GM13977 (cell line): ENCODE results near the gene WNT9B.

Experiments
- DNase-seq: peaks from one replicate; pipeline ENCODE4 v3.0.0; 2012; ENCODE audit warnings: low spot score
- in situ Hi-C: fragments of 300-500 bp; cut with MboI; formaldehyde crosslinking; loops from one replicate; pipeline ENCODE4 v1.12.0; 2022; ENCODE audit warnings: low sequenced_read_pairs, low pct_unique_long_range_greater_than_20kb, mixed read lengths, inconsistent platforms; ENCODE audit not compliant: unreplicated experiment
- TF ChIP-seq, protein P1 (sequence below): IDR thresholded peaks from 2 replicates; pipeline ENCODE4 v1.5.1; 2012; ENCODE audit warnings: mild to moderate bottlenecking, control low read depth; ENCODE audit not compliant: insufficient read depth; ENCODE audit errors: extremely low read depth, missing control alignments

Gene WNT9B

GRCh38 chr17:46888727-46889126 is 37.3 kb downstream of the WNT9B start:
- DNase-seq: no peak
- in situ Hi-C loops: loop anchor here (25.0 kb wide), 1 partner anchor 101 kb away; no protein-coding TSS in a partner anchor
- TF ChIP-seq, protein P1, sequence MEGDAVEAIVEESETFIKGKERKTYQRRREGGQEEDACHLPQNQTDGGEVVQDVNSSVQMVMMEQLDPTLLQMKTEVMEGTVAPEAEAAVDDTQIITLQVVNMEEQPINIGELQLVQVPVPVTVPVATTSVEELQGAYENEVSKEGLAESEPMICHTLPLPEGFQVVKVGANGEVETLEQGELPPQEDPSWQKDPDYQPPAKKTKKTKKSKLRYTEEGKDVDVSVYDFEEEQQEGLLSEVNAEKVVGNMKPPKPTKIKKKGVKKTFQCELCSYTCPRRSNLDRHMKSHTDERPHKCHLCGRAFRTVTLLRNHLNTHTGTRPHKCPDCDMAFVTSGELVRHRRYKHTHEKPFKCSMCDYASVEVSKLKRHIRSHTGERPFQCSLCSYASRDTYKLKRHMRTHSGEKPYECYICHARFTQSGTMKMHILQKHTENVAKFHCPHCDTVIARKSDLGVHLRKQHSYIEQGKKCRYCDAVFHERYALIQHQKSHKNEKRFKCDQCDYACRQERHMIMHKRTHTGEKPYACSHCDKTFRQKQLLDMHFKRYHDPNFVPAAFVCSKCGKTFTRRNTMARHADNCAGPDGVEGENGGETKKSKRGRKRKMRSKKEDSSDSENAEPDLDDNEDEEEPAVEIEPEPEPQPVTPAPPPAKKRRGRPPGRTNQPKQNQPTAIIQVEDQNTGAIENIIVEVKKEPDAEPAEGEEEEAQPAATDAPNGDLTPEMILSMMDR: no peak

GRCh38 chr17:46889519-46889918 is 38.1 kb downstream of the WNT9B start:
- no peak for DNase-seq
- in situ Hi-C loops: loop anchor here (25.0 kb wide), 1 partner anchor 102 kb away; no protein-coding TSS in a partner anchor
- TF ChIP-seq, protein P1: no peak

GRCh38 chr17:46889992-46890564 is 38.7 kb downstream of the WNT9B start:
- in situ Hi-C loops: loop anchor here (25.0 kb wide), 1 partner anchor 103 kb away; no protein-coding TSS in a partner anchor
- DNase-seq: no peak
- TF ChIP-seq, protein P1: no peak

GRCh38 chr17:46890638-46891037 is 39.3 kb downstream of the WNT9B start:
- no peak for DNase-seq
- in situ Hi-C loops: loop anchor here (25.0 kb wide), 1 partner anchor 103 kb away; no protein-coding TSS in a partner anchor
- TF ChIP-seq, protein P1: no peak

GRCh38 chr17:46892192-46892703 is 40.9 kb downstream of the WNT9B start:
- in situ Hi-C loops: loop anchor here (25.0 kb wide), 1 partner anchor 105 kb away; no protein-coding TSS in a partner anchor

DNA sequence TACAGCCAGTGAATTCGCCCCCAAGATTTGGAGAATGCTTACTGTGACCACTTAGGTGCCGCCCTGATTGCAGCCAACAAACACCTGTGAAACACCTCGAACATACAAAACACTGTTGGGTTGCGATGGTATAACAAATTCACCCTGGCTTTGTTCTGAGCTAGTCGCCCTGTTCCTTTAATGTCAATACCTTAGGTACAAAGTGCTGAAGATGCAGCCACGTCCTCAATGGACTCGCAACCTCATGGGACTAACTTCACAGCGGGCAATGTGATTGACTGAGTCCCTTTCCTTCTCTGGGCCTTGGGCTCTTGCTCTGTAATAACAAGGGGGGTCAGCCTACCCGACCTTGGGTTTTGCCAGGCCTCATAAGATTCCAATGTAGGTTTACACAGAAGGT is 42.6 kb downstream of the WNT9B start:
- in situ Hi-C loops: loop anchor here (25.0 kb wide), 1 partner anchor 107 kb away; no protein-coding TSS in a partner anchor
- DNase-seq: no peak
- TF ChIP-seq, protein P1: no peak

More at GRCh38 chr17:46892192-46892703, 40.9 kb downstream of the WNT9B start:
- TF ChIP-seq, protein P1: no peak
- no peak for DNase-seq
